Activated T-cell treated with anti-CD3 and anti-CD28 coated beads for 48 hours (primary cell): ENCODE results near the gene POMT1.
"Not testable (repeated sequence)": the region's sequence is repeated elsewhere in the genome, so short reads cannot be mapped to it uniquely, and the experiment has no call there.

Experiments used
- DNase-seq: peaks from one replicate; pipeline ENCODE4 v3.0.0-alpha.2; 2020; ENCODE audit warnings: low read depth

POMT1 gene

DNA sequence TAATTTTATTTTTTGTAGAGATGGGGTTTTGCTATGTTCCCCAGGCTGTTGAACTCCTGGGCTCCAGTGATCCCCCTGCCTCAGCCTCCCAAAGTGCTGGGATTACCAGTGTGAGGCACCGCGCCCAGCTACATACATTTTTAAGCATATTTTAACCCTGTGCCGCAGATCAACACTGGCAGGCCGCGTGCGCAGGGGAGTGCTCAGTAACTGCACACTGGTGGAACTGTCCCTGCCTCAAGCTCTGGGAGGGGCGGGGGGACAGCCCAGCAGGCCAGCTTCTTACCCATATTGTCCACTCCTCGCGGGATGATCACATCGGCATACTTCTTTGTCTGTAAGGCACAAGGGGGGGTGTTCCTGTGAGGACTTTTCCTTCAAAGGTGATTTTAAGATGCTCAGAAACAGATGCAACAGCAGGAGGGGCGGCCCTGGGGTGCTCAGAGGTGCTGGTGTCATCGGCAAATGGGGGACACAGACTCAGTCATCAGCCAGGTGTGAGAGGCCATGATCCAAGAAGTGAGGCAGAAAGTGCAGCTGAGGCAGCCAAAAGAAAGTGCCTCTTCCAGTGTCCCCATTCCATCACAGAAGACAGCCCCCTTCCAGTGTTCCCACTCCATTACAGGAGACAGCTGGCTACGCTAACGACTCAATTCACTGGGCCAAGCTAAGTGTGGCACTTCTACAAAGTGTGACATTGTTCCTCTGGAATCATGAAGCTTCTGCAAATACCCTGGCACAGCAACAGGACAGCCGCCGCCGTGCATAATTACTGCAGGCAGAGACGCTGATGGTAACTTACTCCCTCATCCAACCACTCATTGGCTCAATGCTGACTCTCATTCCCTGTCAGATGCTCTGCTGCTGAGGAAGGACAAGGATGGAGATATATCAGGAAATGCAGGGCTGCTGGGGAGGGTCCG lies 23.2 kb downstream of the POMT1 start:
- DNase-seq = no peak

DNA sequence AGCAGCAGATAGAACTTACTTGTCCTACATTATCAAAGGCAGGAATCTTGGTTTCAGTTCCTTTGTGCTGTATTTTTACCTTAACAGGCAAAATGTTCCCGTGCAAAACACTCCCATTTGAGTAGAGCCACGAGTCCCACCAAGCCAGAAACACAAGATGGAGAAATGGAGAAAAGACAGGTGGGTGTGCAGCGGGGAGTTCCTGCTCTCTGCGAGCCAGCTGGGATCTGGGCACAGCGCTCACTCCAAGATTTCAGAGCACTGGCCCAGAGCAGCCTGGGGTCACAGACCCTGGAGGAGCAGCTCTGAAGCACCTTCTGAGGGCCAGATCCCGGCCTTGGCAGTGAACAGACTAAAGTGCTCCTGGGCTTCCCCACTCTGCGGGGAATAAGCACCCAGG lies 25.5 kb downstream of the POMT1 start:
- DNase-seq = no peak

DNA sequence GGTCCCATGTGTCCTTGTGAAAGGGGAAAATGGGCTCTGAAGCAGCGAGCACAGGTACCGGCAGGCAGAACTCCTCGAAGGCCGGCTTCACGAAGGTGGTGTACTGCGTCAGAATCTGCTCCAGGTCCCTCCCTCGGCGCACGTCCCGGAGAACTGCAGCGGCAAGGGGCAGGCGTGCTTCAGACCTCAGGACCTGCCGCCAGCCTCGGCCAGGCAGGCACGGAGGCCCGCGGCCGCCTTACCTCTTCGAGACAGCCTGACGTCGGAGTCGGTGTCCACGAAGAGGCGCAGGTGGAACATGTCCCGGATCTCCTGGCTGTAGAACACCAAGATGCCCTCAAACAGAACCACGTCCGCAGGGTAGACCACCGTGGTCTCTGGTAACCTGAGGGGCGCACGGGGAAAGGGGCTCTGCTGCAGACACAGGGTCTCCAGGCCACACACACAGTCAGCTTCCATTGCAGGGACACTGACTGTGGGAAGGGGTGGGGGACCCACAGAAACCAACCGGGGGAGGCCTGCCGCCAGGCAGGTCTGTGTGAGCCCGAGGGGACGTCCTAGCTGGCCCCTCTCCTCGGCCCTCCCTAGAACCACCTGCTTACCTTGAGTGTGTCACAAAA lies 26.3 kb downstream of the POMT1 start:
- no peak for DNase-seq

- DNase-seq = no peak
Observed at GRCh38 chr9:131529597-131530545, 27.2 kb downstream of the POMT1 start.

DNA sequence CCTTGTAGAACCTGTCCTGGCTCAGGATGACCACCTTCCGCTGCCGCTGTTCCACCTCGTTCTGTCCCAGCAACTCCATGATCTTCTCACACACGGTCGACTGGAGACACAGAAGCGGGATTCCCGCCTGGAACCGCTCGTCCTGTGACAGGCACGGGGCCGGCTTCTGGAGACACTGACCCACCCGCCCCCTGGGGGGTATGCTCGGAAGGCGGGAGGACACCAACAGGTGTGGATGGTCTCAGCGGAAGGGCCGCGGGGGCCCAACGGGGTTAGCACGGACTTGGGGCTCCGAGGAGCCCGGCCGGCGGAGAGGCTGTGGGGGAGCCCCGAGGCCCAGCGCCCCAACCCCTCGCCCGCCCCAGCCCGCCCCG lies 27.8 kb downstream of the POMT1 start:
- peak; percentile 15 for DNase-seq

- DNase-seq = peak; percentile 70
Observed at GRCh38 chr9:131530920-131531832, 28.5 kb downstream of the POMT1 start, which contains the start of gene UCK1. Gene UCK1, minus strand, starts transcription at chr9:131531263. Its CDS starts 89 bp downstream, at chr9:131531174.

DNA sequence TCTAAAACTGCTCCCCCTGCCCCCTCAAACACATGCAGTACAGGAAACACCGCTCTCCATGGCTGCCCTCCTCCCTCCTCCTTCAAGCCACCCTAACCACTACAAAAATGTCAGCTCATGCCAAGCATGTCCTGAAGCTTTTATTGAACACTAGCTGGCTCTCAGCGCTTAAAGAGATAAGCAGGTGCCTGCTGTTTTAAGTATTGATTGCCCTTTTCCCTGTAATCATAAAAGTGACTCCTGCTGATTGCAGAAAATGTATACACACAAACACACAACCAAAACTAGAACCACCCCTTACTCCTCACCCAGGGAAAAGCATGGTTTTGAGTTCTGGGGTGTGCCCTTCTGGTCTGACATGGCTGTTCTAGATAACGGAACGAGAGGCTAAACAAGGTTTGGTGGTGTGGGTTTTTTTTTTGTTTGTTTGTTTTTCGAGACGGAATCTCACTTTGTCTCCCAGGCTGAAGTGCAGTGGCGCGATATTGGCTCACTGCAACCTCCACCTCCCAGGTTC lies 32.1 kb downstream of the POMT1 start:
- DNase-seq = no peak

DNA sequence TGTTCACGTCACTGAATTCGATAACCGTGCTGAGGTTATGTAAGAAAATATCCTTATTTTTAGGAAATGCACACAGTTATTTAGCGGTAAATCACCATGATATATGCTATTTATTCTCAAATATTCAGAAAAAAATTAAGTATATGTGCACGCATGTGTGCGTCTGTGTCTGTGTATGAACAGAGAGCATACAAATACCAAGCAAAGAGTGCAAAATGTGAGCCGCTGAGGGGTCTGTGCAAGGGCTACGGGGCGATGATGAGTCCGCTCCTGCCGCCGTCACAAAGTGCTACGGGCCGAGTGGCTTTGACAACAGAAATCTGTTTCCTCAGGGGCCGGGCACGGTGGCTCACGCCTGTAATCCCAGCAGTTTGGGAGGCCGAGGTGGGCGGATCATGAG lies 35.2 kb downstream of the POMT1 start:
- no peak for DNase-seq

DNA sequence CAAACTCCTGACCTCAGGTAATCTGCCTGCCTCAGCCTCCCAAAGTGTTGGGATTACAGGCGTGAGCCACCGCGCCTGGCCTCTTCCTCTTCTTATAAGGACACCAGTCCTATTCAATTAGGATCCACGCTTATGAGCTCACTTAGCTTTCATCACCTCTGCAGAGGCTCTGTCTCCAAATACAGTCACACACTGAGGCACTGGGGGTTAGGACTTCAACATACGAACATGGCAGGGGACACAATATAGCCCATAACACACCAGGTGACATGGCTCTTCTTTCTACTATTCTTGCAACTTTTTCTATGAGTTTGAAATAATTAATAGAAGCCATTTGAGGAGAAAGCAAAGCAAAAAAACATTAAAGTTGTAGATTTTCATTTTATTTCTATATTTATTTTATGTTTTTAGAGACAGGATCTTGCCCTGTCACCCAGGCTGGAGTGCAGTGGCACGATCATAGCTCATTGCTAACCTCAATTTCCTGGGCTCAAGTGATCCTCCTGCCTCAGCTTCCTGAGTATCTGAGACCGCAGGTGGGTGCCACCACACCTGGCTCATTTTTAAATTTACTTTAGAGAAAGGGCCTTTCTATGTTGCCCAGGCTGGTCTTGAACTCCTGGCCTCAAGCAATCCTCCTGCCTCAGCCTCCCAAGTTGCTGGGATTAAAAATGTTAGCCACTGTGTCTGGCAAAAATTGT lies 36.7 kb downstream of the POMT1 start:
- DNase-seq = no peak

DNA sequence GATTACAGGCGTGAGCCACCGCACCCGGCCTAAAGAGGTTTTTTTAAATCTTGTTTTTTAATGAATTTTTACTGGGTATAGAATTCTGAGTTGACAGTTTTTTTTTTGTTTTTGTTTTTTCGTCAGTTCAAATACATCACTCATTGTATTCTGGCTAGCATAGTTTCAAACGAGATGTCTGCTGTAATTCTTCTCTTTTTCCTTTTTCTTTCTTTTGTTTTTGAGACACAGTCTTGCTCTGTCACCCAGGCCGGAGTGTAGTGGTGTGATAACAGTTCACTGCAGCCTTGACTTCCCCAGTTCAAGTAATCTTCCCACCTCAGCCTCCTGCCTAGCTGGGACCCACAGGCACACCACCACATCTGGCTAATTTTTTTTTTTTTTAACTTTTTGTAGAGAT lies 40.4 kb downstream of the POMT1 start:
- no peak for DNase-seq

DNA sequence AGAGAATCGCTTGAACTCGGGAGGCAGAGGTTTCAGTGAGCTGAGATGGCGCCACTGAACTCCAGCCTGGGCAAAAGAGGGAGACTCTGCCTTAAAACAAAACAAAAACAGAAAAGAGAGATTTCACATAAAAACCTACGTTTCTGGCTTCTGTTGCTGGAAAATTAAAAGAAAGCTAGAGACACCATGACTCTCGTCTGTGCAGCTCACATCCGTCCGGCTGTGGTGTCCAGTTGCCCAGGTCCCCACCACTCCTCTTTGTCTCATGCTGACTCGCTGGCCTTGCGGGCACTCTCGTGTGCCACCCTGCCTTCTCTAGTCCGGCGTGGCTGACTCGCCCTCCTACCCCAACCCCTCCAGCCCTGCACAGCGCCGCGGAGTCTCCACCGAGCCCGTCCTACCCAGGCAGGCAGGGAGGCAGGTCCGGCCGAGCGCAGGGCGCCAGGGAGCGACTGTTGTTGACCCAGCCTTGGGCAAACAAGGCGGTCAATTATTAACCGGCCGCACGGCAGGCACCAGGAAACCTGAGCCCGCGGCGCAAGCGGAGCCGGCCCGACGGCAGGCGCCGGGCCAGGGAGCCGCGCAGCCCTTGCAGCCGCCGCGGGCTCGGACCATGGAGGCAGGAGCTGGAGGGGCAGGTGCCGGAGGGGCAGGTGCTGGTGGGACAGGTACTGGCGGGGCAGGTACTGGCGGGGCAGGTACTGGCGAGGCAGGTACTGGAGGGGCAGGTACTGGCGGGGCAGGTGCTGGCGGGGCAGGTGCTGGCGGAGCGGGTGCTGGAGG lies 42.5 kb downstream of the POMT1 start, which contains the start of gene PRRT1B:
Gene PRRT1B (plus strand): TSS at position 521 of the 783 bp plus-strand sequence. CDS start 93 bp downstream, at position 614.
- no peak for DNase-seq

GRCh38 chr9:131545786-131546335 lies 43.1 kb downstream of the POMT1 start:
- no peak for DNase-seq

GRCh38 chr9:131546336-131547084 lies 43.8 kb downstream of the POMT1 start:
- no peak for DNase-seq

DNA sequence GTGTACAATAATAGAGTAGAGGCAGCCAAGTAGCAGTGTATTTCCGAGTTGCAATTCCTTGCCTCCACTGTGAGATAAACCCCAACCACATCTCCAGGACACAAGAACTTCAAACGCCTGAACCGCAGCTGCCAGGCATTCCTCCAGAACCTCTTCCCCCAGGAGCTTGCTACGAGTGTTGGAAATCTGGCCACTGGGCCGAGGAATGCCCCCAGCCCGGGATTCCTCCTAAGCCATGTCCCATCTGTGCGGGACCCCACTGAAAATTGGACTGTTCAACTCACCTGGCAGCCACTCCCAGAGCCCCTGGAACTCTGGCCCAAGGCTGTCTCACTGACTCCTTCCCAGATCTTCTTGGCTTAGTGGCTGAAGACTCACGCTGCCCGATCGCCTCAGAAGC lies 46.5 kb downstream of the POMT1 start:
- not testable (repeated sequence) for DNase-seq

- DNase-seq = not testable (repeated sequence)
Observed at GRCh38 chr9:131550465-131550864, 47.7 kb downstream of the POMT1 start.

- DNase-seq = no peak
Observed at GRCh38 chr9:131552030-131552429, 49.3 kb downstream of the POMT1 start.

- DNase-seq = no peak
Observed at GRCh38 chr9:131554087-131554842, 51.5 kb downstream of the POMT1 start.
